ENCODE results near the gene HIGD1A.
"Not testable (repeated sequence)": the region's sequence is repeated elsewhere in the genome, so short reads cannot be mapped to it uniquely, and the experiment has no call there.

HIGD1A gene

DNA sequence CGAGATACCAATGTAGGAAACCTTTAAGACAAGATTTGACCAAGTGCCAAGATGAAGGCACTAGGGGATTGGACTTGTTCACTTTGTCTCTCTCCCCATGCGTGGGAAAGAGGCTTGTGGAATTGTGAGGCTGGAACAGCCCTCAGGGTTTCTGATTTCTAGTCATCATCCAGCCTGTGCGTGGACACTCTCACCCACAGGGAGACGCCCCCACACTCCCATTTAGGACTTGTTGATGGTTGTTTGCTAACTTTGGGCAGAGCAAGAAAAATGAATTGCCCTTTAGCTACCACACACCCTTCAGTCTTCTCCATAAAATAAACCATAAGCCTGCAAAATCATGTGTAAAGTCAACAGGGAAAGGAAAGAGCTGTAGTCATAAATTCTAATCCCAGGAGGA lies 23.4 kb upstream of the HIGD1A start:
- no peak for DNase-seq

DNA sequence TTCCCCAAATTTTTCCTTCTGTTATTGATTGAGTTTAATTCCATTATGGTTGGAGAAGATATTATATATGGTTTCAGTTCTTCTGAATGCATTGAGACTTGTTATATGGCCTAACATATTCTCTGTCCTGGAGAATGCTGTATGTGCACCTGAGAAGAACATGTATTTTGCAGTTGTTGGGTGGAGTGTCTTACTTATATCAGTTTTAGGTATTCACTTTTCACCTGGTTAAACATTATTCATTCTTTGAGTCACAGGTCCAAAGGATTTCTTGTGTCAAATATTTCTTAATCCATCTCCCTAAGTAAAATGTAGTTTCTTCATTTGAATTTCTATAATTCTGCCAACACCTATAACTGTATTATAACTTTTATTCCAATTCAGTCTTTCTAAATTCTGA lies 22.7 kb upstream of the HIGD1A start:
- no peak for DNase-seq

DNA sequence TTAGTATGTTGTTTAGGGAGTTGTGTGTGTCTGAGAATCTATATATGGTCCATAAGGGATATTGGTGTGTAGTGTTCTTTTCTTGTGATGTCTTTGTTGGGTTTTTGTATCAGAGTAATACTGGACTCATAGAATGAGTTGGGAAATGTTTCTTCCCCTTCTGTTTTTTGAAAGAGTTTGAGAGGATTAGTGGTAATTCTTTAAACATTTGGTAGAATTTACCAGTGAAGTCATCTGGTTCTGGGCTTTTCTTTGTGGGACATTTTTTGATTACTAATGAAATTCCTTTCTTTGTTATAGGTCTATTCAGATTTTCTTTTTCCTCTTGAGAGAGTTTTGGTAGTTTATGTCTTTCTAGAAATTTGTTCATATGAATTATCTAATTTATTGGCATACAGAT lies 21.9 kb upstream of the HIGD1A start:
- DNase-seq, result no peak

DNA sequence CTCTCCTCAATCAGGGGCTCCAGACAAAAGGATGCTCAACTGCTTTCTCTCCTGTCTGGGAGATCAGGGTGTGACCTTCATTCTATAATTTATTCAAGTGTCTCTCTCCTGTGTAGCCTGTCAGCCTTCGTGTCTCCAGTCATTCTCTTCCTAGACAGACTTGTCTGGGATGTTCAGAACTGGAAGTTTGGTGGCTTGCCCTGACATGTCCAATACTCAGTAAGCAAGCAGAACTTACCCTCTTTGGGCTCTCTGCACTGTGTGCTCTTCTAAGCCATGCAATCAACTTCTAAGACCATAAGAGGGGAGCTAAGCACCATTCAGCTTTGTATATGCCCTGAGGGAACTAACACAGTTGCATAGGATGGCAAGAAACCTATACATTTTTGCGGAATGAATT lies 19.1 kb upstream of the HIGD1A start:
- DNase-seq, result no peak

DNA sequence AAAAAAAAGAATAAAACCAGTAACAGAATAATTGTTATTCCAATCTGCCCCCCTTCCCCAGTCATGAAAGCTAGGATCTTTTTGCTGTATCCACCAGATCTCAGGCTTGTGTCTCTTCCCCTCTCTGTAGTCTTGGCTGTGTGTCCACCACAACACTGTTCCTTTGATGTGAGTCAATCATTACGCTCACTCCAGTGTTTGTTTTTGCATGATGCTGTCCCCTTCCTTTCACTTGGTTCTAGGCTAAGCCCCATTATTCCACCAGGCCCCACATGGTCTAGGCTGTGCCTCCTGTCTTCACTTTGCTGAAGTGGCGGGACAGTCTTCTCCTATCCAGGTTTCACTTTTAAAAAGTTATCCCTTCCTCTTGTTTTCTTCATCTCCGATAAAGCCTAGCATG lies 18.5 kb upstream of the HIGD1A start:
- no peak for DNase-seq

DNA sequence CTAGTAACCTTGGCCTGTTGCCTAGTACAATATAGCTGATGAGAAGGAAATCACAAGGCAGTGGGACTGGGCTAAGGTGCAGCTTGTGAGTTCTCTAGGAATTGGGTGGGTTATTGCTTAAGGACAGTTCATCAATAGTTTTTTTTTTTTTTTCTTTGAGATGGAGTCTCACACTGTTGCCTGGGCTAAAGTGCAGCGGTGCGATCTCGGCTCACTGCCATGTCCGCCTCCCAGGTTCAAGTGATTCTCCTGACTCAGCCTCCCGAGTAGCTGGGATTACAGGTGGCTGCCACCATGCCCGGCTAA lies 16.4 kb upstream of the HIGD1A start:
- DNase-seq, result no peak

DNA sequence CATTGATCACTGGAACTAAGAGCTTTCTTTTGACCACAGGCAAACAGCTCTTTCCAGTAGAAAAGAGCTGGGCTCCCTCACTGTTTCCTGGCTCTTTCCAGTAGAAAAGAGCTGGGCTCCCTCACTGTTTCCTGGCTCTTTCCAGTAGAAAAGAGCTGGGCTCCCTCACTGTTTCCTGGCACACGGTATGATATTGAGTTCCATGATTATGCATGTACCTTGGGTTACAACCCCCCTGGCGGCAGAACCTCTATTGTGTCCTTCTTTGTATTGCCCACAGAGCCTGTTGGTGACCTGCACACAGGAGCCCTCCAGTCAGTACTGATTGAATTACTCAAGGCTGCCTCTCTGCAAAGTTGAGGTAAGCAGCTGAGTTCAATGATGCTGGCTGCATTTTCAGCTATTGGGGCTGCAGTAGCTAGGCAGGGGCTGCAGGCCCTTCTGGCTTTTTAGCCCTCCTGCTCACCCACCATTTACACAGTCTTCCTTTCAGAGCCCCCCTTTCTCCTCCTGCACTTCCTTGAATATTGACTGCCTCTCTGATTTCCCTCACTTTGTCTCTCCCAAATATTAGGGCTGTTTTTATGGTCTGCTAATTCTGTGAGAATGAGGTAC lies 15.2 kb upstream of the HIGD1A start:
- DNase-seq, result no peak

DNA sequence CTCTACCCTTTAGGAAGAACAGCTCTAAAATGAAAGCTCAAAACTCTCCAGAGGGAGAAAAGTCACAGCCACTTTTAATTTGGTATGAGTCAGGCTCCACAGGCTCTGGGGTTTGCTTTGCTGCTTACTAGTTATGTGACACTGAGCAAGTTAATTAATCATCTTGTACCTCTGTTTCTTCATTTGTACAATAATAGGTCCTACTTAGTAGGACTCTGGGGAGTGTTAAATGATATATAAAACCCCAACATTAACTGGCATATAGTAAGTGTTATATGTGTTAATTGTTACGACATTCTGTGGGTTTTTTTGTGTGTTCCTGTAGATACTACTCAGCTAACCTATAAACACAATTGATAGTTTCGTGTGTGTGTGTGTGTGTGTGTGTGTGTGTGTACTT lies 11.5 kb upstream of the HIGD1A start:
- DNase-seq, result no peak

DNA sequence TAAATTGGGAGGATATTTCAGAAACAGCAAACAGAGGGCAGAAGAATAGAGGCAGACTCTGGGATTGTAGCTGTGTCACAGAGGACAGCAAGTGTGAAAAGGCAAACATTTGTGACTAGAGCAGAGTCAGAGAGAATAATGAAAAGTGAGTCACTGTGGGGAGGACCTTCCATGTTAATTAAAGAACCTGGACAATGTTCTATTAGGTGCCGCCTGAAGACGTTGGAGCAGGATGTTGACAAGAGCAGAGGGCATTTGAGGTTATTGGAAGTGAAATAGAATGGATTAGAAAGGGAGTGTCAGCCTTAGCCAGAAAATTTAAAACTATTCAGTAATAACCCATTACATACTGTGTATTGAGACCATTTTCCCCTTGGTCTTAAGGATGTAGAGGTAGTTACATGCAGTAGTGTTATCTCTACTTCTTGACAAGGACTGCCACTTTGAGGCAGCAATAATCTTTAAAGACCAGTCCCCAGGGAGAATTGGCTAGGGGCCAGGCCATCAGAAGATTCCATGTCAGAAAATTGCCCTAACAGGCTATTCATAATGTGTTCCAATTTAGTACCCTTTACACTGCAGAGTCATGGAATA lies 10.7 kb upstream of the HIGD1A start:
- DNase-seq, result no peak

DNA sequence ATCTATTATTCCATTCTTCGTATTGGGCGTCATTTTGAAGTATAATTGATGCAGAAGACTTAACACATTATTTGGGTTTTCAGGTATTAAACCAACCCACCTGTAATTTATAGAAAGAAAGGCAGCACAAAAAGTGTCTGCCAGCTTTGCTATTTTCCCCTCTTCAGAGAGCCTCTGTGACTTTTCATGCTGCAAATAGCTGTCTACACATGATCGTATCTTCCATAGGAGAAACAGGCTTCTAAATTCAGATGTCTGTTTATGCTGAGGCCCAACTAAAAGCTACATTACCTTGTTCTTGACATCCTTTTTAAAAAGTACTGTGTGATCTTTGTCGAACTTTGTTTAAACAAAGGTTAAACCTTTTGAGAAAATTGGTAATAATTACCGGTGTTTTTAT lies 10.0 kb upstream of the HIGD1A start:
- DNase-seq, result no peak

DNA sequence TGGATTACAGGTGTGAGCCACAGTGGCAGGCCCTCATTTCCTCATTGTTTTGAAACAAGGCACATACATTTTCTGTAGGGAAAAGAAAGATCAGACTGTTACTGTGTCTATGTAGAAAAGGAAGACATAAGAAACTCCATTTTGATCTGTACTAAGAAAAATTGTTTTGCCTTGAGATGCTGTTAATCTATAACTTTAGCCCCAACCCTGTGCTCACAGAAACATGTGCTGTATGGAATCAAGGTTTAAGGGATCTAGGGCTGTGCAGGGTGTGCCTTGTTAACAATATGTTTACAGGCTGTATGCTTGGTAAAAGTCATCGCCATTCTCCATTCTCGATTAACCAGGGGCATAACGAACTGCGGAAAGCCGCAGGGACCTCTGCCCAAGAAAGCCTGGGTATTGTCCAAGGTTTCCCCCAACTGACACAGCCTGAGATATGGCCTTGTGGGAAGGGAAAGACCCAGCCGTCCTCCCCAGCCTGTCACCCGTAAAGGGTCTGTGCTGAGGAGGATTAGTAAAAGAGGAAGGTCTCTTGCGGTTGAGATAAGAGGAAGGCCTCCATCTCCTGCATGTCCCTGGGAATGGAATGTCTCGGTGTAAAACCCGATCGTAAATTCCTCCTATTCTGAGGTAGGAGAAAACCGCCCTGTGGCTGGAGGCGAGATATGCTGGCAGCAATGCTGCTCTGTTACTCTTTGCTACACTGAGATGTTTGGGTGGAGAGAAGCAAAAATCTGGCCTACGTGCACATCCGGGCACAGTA lies 7.0 kb upstream of the HIGD1A start:
- DNase-seq, result not testable (repeated sequence)

DNA sequence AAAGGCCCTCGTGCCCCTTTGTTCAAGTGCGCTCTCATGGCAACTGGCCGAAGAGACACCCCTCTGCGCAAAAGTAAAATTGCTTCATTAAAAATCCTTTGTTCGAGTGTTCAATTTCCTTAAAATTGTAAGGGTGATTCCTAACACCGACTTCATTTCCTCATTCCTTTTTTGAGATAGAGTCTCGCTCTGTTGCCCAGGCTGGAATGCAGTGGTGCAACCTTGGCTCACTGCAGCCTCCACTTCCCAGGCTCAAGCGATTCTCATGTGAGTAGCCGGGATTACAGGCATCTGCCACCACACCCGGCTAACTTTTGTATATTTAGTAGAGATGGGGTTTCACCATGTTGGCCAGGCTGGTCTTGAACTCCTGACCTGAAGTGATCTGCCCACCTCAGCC lies 6.4 kb upstream of the HIGD1A start:
- not testable (repeated sequence) for DNase-seq

DNA sequence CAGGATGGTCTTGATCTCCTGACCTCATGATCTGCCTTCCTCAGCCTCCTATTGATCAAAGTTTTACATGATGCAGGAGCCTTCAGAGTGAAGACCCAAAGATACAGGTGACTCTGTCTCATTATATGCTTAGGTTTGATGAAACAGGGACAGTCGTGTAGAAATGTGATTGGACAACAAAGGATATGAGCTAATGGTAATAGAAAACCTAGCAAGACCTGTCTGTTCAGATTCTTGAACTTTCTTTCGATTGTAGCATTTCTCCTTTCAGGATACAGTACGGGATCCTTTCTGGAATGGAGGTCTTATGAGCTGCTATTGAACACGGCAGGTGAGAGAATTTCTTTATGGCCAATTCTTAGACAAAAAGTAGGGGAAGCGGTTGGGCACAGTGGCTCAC lies 4.9 kb upstream of the HIGD1A start, which contains the start of gene ACKR2:
ACKR2 (plus strand) TSS at position 244 of the 400 bp plus-strand sequence. CDS start 55,058 bp downstream, outside the sequence.
- no peak for DNase-seq

DNA sequence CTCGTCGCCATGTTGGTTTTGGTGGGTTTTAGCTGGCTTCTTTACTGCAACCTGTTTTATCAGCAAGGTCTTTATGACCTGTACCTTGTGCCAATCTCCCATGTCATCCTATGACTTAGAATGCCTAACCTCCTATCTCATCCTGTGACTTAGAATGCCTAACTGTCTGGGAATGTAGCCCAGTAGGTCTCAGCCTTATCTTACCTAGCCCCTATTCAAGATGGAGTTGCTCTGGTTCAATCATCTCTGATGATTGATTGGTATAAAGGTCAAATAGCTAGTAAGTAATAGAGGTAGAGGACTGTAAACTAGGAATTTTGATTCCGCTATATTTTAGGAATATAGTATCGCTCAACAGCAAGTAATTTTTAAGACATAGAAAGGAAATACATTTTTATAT lies 3.6 kb upstream of the HIGD1A start:
- no peak for DNase-seq

DNA sequence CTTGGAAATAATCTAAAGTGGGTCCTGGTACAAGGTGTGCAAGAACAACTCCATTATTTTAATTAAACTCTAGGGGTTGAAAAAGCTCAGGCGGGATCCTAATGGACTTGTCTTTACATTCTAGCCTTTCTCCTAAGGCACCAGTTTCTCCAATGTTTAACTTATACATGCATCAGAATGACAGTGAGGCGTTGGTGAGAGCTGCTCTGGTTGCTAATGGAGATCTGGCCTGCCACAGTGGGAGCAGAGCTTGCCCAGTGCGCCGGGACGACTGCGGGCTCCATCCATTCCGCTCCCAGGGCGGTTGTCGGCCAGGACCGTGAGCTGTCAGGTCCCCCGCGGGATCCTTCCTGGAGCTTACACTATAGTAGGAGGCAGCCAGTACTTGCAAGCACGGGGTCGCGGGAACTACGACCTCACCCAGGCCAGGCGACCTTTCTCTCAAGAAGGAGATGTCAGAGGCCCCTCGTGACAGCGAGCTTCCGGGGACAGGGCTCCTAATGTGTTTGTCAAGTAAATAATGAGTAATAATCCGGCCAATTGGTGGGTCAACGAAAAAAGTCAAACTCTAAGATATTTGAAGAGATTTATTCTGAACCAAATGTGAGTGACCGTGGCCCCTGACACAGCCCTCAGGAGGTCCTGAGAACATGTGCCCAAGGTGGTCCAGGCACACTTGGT lies 991 bp upstream of the HIGD1A start:
- DNase-seq, result no peak

DNA sequence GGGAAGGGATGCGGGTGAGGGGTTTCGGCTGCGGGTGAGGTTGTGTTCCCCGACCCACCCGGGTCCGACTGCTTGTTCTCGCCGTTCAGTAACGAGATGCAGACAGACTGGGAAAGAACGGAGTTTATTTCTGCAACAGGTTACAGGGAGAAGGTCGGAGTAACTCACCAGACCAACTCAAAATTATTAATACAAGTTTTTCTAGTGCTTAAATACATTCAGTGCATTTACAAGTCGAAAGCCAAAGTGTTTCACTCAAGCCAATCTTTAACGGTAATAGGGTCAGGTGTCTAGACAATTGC lies 492 bp upstream of the HIGD1A start:
- no peak for DNase-seq

DNA sequence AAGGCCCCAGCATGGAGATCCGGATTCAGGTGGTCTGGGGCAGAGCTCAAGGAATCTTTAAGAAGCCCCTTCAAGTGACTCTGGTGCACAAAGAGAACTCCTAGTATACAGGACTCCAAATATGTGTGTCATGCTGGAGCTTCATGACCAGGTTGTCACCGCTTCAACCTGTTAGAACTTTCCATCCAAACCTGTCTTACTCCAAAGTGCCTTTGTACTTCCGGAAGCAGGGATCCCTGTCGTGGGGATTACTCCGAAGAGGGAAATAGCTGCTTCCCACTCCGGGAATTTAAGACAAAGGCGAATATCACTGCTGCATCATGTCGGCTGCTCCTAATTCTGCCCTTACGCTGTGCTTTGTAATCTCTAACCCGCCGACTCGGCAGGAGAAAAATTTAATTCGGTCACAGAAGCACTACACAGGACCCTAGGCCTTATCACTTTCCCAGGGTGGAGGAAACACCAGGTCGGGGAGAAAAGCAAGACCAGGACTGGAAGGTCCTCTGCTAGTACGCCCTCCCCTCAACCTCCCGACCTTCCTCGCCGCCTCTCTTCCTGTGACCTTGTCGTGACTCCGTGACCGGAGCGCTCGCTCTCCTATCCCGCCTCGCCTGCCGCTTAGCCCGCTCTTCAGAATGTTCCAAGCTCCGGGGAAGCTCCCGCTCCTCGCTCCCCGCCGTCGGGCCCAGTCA lies 730 bp downstream of the HIGD1A start:
- DNase-seq, result no peak

DNA sequence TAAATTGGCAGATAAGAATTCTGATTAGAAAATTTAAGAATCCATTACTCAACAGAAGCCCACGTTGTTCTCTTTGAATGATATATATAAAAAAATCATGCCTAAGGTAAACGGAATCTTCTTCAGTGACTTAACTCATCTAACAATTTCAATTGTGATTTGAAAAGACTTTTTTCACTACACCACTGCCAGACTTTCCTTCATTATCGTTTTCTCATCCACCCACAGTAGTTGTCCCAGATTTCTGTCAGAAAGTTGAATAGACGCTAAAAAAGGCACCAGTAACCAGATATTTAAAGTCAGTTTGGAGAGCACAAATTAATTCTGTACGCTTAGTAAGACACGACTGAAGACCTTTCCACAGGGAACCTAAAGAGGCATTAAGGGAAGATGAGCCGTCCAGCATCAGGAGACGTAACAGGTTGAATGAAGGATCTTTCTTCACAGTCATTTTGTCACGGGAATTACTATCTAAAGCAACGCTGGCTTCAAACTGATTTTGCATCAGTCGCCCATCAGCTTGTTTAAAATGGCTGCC lies 1.3 kb downstream of the HIGD1A start:
- no peak for DNase-seq

DNA sequence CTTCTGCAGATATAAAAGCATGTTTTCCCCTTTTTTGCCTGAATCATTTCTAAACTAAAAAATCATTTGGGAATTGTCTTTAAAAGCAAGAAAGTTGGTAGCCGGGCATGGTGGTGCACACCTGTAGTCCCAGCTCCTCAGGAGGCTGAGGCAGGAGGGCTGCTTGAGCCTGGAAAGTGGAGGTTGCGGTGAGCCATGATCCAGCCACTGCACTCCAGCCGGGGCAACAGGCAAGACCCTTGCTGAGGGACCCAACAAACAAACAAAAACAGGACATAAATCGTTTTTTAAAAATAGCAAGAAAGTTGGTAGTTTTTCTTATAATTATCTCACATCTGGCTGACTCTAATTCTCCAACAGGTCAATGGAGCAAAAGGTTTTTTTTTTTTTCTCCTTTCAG lies 2.5 kb downstream of the HIGD1A start:
- DNase-seq, result no peak

DNA sequence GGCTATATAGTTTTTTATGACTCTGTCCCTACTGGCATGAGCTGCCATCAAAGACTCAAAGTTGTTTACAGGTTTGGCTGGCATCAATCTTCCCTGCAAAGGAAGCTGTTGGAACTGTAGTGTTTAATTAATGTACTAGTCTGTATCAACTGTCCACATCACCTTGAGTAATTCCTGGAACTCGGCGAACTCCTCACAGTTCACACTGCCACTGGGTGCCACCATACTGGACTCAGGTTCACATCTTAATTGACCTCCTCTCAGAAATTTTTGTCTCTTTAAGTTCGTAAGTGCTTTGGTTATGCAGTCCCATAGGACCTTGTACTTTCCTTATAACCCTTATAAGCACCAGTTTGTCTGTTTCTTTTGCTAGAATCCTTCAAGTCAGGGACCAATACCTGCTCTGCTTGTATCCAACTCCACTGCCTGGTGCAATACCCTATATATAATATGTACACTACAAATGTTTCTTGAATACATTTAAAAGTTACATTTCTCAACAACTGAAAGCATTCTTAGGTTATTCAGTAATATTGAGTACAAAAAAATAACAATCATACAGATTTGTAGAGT lies 3.2 kb downstream of the HIGD1A start:
- DNase-seq, result no peak

DNA sequence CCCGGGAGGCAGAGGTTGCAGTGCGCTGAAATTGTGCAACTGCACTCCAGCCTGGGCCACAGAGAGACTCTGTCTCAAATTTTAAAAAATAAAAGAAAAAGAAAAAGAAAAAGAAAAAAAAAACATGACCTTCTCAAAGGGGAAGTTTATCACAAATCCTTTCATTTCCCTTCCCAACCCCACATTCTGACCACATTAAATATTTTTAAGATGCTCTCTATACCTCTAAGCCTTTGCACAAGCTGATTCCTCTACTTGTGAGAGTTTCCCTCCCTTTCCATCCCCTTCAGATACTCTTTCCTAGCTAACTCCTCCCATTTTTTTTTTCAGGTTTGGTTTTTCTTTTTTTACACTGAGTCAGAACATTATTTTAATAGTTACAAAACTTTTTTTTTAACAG lies 4.0 kb downstream of the HIGD1A start:
- no peak for DNase-seq

DNA sequence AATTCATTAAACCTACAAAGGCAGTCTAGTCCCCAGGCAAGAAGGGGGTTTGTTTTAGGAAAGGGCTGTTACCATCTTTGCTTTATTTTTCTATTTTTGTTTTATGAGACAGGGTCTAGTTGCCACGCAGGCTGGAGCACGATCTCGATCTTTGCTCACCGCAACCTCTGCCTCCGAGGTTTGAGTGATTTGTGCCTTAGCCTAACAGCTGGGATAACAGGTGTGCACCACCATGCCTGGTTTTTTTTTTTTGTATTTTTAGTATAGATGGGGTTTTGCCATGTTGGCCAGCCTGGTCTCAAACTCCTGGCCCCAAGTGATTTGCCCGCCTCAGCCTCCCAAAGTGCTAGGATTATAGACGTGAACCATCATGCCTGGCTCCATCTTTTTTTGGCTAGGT lies 4.9 kb downstream of the HIGD1A start:
- DNase-seq, result no peak

DNA sequence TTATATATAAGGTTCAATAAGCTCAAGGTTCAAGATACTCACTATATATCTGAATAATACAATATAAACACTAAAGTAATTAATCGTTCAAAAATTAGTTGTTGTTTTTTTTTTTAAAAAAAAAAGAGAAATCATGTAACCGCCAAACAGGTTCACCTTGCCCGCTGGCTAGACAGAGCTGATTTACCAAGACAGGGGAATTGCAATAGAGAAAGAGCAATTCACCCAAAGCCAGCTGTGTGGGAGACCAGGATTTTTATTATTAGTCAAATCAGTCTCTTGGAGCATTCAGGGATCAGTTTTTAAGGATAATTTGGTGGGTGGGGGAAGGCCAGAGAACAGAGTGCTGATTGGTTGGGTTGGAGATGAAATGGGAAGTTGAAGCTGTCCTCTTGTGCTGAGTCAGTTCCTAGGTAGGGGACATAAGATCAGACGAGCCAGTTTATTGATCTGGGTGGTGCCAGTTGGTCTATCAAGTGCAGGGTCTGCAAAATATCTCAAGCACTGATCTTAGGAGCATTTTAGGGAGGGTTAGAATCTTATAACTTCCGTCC lies 7.9 kb downstream of the HIGD1A start:
- DNase-seq, result no peak

All from NCI-H1694 treated with DMSO at 0.1 percent for 48 hours (cell line).